ENCODE data around the gene DLX1. TPM values are rescaled to one million over a fixed set of nuclear protein-coding genes. Genes with fewer than 3 reads are reported as not detected.

Gene DLX1
- total RNA-seq, 1 experiment from 2014 or later: 7.6 TPM

GRCh38 chr2:172099472-172100079 is 14.3 kb downstream of the DLX1 start:
- TF ChIP-seq EZH2phosphoT487 (IDR thresholded peaks at IDR 0.05; ENCODE audit: borderline replicate concordance, low read length) (no peak), EZH2 (IDR thresholded peaks at IDR 0.05; ENCODE audit: low read length, unreplicated experiment) (no peak)
- TF ChIP-seq, protein P1, sequence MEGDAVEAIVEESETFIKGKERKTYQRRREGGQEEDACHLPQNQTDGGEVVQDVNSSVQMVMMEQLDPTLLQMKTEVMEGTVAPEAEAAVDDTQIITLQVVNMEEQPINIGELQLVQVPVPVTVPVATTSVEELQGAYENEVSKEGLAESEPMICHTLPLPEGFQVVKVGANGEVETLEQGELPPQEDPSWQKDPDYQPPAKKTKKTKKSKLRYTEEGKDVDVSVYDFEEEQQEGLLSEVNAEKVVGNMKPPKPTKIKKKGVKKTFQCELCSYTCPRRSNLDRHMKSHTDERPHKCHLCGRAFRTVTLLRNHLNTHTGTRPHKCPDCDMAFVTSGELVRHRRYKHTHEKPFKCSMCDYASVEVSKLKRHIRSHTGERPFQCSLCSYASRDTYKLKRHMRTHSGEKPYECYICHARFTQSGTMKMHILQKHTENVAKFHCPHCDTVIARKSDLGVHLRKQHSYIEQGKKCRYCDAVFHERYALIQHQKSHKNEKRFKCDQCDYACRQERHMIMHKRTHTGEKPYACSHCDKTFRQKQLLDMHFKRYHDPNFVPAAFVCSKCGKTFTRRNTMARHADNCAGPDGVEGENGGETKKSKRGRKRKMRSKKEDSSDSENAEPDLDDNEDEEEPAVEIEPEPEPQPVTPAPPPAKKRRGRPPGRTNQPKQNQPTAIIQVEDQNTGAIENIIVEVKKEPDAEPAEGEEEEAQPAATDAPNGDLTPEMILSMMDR (conservative IDR thresholded peaks at IDR 0.05; ENCODE audit: low read depth, low read length): no peak
- H3K4me1 ChIP-seq (ENCODE audit: insufficient read depth, low read length): peaks cover 35% of the 10 kb centered on the region
- H3K27ac ChIP-seq (ENCODE audit: low read length): peak overlapping the region; percentile 93
- no peaks in the 10 kb centered on the region for H3K9me2 ChIP-seq (replicated peaks; ENCODE audit: low read length)
- POLR2A ChIA-PET (ENCODE audit: unreplicated experiment): interaction anchor here (0.7 kb wide), 1 partner anchor 99 kb away, joined by 4 read pairs; no protein-coding TSS in a partner anchor
- CTCF ChIA-PET: interaction anchor here (0.9 kb wide), 1 partner anchor 14 kb away, joined by 3 read pairs; the partner anchor contains the start of gene DLX1
- peak overlapping the region; percentile 60 for H2AFZ ChIP-seq (ENCODE audit: low read length)
- H3K79me2 ChIP-seq (ENCODE audit: low read length): no peaks in the 10 kb centered on the region
- intact Hi-C loops (cut with micrococcal nuclease): loop anchor here (2.0 to 5.0 kb wide), 2 partner anchors 15 to 527 kb away; partner anchors contain the start of gene DLX1
- no peak for ATAC-seq
- H4K20me1 ChIP-seq (ENCODE audit: low read length): no peaks in the 10 kb centered on the region
- no peaks in the 10 kb centered on the region for H3K27me3 ChIP-seq (ENCODE audit: low read length)
- no peaks in the 10 kb centered on the region for H3K36me3 ChIP-seq (ENCODE audit: low read depth, low read length)
- DNase-seq: no peak
- peak overlapping the region; percentile 93 for H3K4me2 ChIP-seq (ENCODE audit: low read length)
- H3K9me3 ChIP-seq (ENCODE audit: low read length): no peaks in the 10 kb centered on the region
- peak overlapping the region; percentile 66 for H3K4me3 ChIP-seq (ENCODE audit: low read length)
- H3K9ac ChIP-seq (ENCODE audit: low read length): peak overlapping the region; percentile 90
- H3F3A ChIP-seq (ENCODE audit: low read length, unreplicated experiment): peaks cover 6% of the 10 kb centered on the region
- BruUV-seq (replicated peaks): no TSS peak

GRCh38 chr2:172100080-172100934 is 15.0 kb downstream of the DLX1 start:
- Histone ChIP-seq H3K4me1 (ENCODE audit: insufficient read depth, low read length) (peaks cover 35% of the 10 kb centered on the region), H3K9me2 (replicated peaks; ENCODE audit: low read length) (no peaks in the 10 kb centered on the region), H3K27ac (ENCODE audit: low read length) (no peak overlapping the region), H3K4me2 (ENCODE audit: low read length) (peak overlapping the region; percentile 93), H3K9ac (ENCODE audit: low read length) (peak overlapping the region; percentile 90; the same call in 1 of the 2 replicates), H3F3A (ENCODE audit: low read length, unreplicated experiment) (peaks cover 6% of the 10 kb centered on the region), H3K36me3 (ENCODE audit: low read depth, low read length) (no peaks in the 10 kb centered on the region), H3K79me2 (ENCODE audit: low read length) (no peaks in the 10 kb centered on the region), H3K27me3 (ENCODE audit: low read length) (no peaks in the 10 kb centered on the region), H2AFZ (ENCODE audit: low read length) (peak overlapping the region; percentile 60; the same call in 1 of the 2 replicates), H3K9me3 (ENCODE audit: low read length) (no peaks in the 10 kb centered on the region), H3K4me3 (ENCODE audit: low read length) (peak overlapping the region; percentile 66), H4K20me1 (ENCODE audit: low read length) (no peaks in the 10 kb centered on the region)
- BruUV-seq (replicated peaks): no TSS peak
- POLR2A ChIA-PET (ENCODE audit: unreplicated experiment): no interaction called here
- DNase-seq (no peak), ATAC-seq (no peak)
- CTCF ChIA-PET: no interaction called here
- intact Hi-C loops (cut with micrococcal nuclease): loop anchor here (5.0 kb wide), 1 partner anchor 528 kb away; no protein-coding TSS in a partner anchor
- TF ChIP-seq EZH2 (IDR thresholded peaks at IDR 0.05; ENCODE audit: low read length, unreplicated experiment) (no peak), EZH2phosphoT487 (IDR thresholded peaks at IDR 0.05; ENCODE audit: borderline replicate concordance, low read length) (no peak)
- TF ChIP-seq, protein P1 (conservative IDR thresholded peaks at IDR 0.05; ENCODE audit: low read depth, low read length): no peak

Measured in PC-3 (cell line).